ENCODE data around the gene ANAPC5. TPM values are rescaled to one million over a fixed set of nuclear protein-coding genes. Genes with fewer than 3 reads are reported as not detected.
A peak's percentile ranks its signal among the peaks of the same experiment; 100 is the strongest.

Gene ANAPC5
- polyA plus RNA-seq, 3 donors = 67.3 to 161 (median 114) TPM

DNA sequence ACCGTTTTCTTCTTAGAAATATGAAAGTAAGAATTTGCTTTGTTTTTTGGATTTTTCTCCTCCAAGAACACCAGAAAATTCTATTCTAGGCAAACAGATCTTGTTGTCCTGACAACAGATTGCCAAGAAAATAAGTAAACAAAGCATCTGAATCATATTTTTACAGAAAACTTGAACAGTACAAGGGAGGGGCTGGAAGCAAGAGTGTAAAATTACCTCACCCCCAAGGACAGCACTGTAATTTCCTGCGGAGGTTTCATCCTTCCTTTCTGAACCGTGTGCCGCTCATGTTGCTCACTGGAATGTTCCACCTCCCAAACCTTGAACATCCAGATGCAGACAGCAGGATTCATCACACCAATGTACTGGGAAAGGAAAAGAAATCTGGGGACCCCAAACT is 50.3 kb downstream of the ANAPC5 start:
- Histone ChIP-seq H4K20me1 (ENCODE audit: insufficient read depth, low read length) (no peaks in the 10 kb centered on the region), H3K9ac (ENCODE audit: insufficient read depth, low read length, poor library complexity, severe bottlenecking) (peak overlapping the region; percentile 62), H3K27ac (ENCODE audit: low read depth in 1 of 2, low read length in 2 of 2) (peak overlapping the region; percentile 49 to 72), H3K9me3 (replicated peaks in 1 of 2; ENCODE audit: control insufficient read depth in 1 of 2, insufficient read depth in 1 of 2, low read length in 2 of 2) (no peaks in the 10 kb centered on the region), H3K36me3 (replicated peaks in 1 of 2; ENCODE audit: control insufficient read depth in 1 of 2, insufficient read depth in 2 of 2, low read length in 2 of 2) (no peaks in the 10 kb centered on the region), H3K27me3 (ENCODE audit: control insufficient read depth in 2 of 2, insufficient read depth in 2 of 2, low read length in 2 of 2) (no peaks in the 10 kb centered on the region), H3K4me1 (ENCODE audit: control insufficient read depth in 1 of 2, insufficient read depth in 2 of 2, low read length in 2 of 2) (peaks cover 43 to 56% of the 10 kb centered on the region in 2 donors), H3K4me2 (replicated peaks; ENCODE audit: extremely low read depth, low read length, poor library complexity, severe bottlenecking) (peak overlapping the region; percentile 21), H2AFZ (ENCODE audit: insufficient read depth, low read depth, low read length, poor library complexity, severe bottlenecking) (peak overlapping the region; percentile 30), H3K79me2 (ENCODE audit: insufficient read depth, low read length) (peaks cover 9% of the 10 kb centered on the region), H3K4me3 (replicated peaks in 1 of 3; ENCODE audit: low read depth in 2 of 3, low read length in 3 of 3) (peak overlapping the region in 1 of 3 experiments; percentile 2)
- Mint-ChIP-seq H3K36me3 (no peaks in the 10 kb centered on the region), H3K9me3 (peaks cover 0 to 2% (median 0%) of the 10 kb centered on the region in 7 donors), H3K27ac (peak overlapping the region; percentile 82 to 95 (median 91)), H3K4me1 (peaks cover 48% of the 10 kb centered on the region), H3K27me3 (ENCODE audit: low read depth in 3 of 3) (peaks cover 0 to 1% (median 0%) of the 10 kb centered on the region in 3 donors), H3K4me3 (peak overlapping the region; percentile 24 to 76)
- intact Hi-C loops (cut with micrococcal nuclease) = no loop called here
- WGBS (ENCODE audit: insufficient coverage) = 0% methylated on average over 3 of the region's 4 CpGs
- peak; percentile 68 to 88 (median 84) for DNase-seq
- TF ChIP-seq, protein P1, sequence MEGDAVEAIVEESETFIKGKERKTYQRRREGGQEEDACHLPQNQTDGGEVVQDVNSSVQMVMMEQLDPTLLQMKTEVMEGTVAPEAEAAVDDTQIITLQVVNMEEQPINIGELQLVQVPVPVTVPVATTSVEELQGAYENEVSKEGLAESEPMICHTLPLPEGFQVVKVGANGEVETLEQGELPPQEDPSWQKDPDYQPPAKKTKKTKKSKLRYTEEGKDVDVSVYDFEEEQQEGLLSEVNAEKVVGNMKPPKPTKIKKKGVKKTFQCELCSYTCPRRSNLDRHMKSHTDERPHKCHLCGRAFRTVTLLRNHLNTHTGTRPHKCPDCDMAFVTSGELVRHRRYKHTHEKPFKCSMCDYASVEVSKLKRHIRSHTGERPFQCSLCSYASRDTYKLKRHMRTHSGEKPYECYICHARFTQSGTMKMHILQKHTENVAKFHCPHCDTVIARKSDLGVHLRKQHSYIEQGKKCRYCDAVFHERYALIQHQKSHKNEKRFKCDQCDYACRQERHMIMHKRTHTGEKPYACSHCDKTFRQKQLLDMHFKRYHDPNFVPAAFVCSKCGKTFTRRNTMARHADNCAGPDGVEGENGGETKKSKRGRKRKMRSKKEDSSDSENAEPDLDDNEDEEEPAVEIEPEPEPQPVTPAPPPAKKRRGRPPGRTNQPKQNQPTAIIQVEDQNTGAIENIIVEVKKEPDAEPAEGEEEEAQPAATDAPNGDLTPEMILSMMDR (IDR thresholded peaks at IDR 0.05) = no peak

DNA sequence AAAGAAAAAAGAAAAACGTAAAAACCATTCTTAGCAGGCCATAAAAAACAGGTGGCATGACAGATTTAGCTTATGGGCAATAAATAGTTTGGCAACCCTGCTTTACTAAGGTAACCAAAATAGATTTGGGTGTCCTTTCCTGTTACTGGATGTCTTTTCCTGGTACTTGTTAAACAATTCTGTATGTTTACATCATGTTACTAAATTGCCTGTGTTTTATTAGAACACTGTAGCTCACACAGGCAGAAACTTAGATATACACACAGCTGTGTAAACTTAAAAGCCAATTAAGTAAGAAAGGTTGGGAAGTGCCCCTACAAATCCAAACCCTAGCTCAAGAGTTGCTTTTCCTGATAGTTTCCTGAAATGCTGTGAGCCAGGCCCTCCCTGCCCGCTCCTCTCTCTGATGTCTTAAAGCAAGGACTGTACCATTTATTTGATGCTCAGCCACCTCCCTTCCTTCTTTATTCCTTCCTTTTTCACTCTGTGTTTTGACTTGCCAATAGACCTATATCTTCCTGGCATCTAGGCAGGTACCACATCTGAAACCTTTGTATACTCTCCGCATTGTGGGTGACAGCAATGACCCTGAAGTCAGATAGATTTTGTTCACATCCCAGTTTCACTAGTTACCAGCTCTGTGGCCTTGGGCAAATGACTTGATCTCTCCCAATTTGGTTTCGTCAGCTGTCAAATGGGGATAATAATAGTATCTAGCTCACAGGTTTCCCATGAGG is 52.0 kb downstream of the ANAPC5 start:
- no peaks in the 10 kb centered on the region for H3K9me3 ChIP-seq (replicated peaks in 1 of 2; ENCODE audit: control insufficient read depth in 1 of 2, insufficient read depth in 1 of 2, low read length in 2 of 2)
- no peak for DNase-seq
- H3K4me1 ChIP-seq (ENCODE audit: control insufficient read depth in 1 of 2, insufficient read depth in 2 of 2, low read length in 2 of 2) = peaks cover 32 to 47% of the 10 kb centered on the region in 2 donors
- H3K27me3 ChIP-seq (ENCODE audit: control insufficient read depth in 2 of 2, insufficient read depth in 2 of 2, low read length in 2 of 2) = no peaks in the 10 kb centered on the region
- no peak overlapping the region for H3K9ac ChIP-seq (ENCODE audit: insufficient read depth, low read length, poor library complexity, severe bottlenecking)
- peaks cover 10% of the 10 kb centered on the region for H4K20me1 ChIP-seq (ENCODE audit: insufficient read depth, low read length)
- intact Hi-C loops (cut with micrococcal nuclease) = no loop called here
- H3K4me3 Mint-ChIP-seq = no peak overlapping the region
- peak overlapping the region; percentile 7 to 78 (median 59) for H3K27ac Mint-ChIP-seq
- no peaks in the 10 kb centered on the region for H3K36me3 ChIP-seq (replicated peaks in 1 of 2; ENCODE audit: control insufficient read depth in 1 of 2, insufficient read depth in 2 of 2, low read length in 2 of 2)
- no peaks in the 10 kb centered on the region for H3K36me3 Mint-ChIP-seq
- peaks cover 22% of the 10 kb centered on the region for H3K79me2 ChIP-seq (ENCODE audit: insufficient read depth, low read length)
- H2AFZ ChIP-seq (ENCODE audit: insufficient read depth, low read depth, low read length, poor library complexity, severe bottlenecking) = no peak overlapping the region
- H3K27me3 Mint-ChIP-seq (ENCODE audit: low read depth in 3 of 3) = peaks cover 0 to 1% (median 0%) of the 10 kb centered on the region in 3 donors
- peaks cover 0 to 3% (median 0%) of the 10 kb centered on the region in 7 donors for H3K9me3 Mint-ChIP-seq
- no peak overlapping the region for H3K4me3 ChIP-seq (replicated peaks in 1 of 3; ENCODE audit: low read depth in 2 of 3, low read length in 3 of 3)
- H3K4me1 Mint-ChIP-seq = peaks cover 36% of the 10 kb centered on the region
- peak overlapping the region in 1 of 2 donors; percentile 43 for H3K27ac ChIP-seq (ENCODE audit: low read depth in 1 of 2, low read length in 2 of 2)
- peak overlapping the region; percentile 5 for H3K4me2 ChIP-seq (replicated peaks; ENCODE audit: extremely low read depth, low read length, poor library complexity, severe bottlenecking)
- TF ChIP-seq, protein P1 (IDR thresholded peaks at IDR 0.05) = no peak
- WGBS (ENCODE audit: insufficient coverage) = 86% methylated on average over 3 of the region's 4 CpGs
